T-helper 2 cell (primary cell): ENCODE results near the gene ARPC5.
"Not testable (repeated sequence)": the region's sequence is repeated elsewhere in the genome, so short reads cannot be mapped to it uniquely, and the experiment has no call there.

Experiments
- DNase-seq, 5 experiments: peaks; one replicate each; pipeline versions ENCODE4 v3.0.0 to v3.0.0-alpha.2; 2012 to 2022

ARPC5 gene

GRCh38 chr1:183645531-183645930 is 9.9 kb upstream of the ARPC5 start:
- DNase-seq: no peak

GRCh38 chr1:183642166-183642565 is 6.6 kb upstream of the ARPC5 start:
- DNase-seq: no peak

- DNase-seq: no peak
Measured at GRCh38 chr1:183640193-183640592, 4.6 kb upstream of the ARPC5 start.

GRCh38 chr1:183638649-183639387 is 3.2 kb upstream of the ARPC5 start:
- DNase-seq: no peak

- no peak for DNase-seq
Measured at GRCh38 chr1:183636783-183637182, 1.2 kb upstream of the ARPC5 start.

- no peak for DNase-seq
Measured at GRCh38 chr1:183636334-183636682, 725 bp upstream of the ARPC5 start.

- DNase-seq: no peak
Measured at GRCh38 chr1:183635099-183635605, 431 bp downstream of the ARPC5 start.

GRCh38 chr1:183634429-183635065 is 1.0 kb downstream of the ARPC5 start:
- DNase-seq: peak in 1 of 5 experiments; percentile 27

GRCh38 chr1:183633676-183634343 is 1.8 kb downstream of the ARPC5 start:
- DNase-seq: peak in 3 of 5 experiments; percentile 12 to 84 (median 46)

- DNase-seq: peak in 1 of 5 experiments; percentile 54
Measured at GRCh38 chr1:183632964-183633363, 2.6 kb downstream of the ARPC5 start.

GRCh38 chr1:183632114-183632513 is 3.5 kb downstream of the ARPC5 start:
- DNase-seq: no peak

- DNase-seq: no peak
Measured at GRCh38 chr1:183630748-183631147, 4.8 kb downstream of the ARPC5 start.

- no peak for DNase-seq
Measured at GRCh38 chr1:183628537-183628936, 7.0 kb downstream of the ARPC5 start.

GRCh38 chr1:183626236-183626635 is 9.3 kb downstream of the ARPC5 start:
- not testable (repeated sequence) for DNase-seq

- peak in 2 of 5 experiments; percentile 22 to 69 for DNase-seq
Measured at GRCh38 chr1:183622884-183623785, 12.4 kb downstream of the ARPC5 start.

- no peak for DNase-seq
Measured at GRCh38 chr1:183622013-183622412, 13.6 kb downstream of the ARPC5 start.

GRCh38 chr1:183620311-183620710 is 15.3 kb downstream of the ARPC5 start:
- no peak for DNase-seq

GRCh38 chr1:183619781-183620180 is 15.8 kb downstream of the ARPC5 start:
- no peak for DNase-seq

- not testable (repeated sequence) for DNase-seq
Measured at GRCh38 chr1:183618202-183618601, 17.4 kb downstream of the ARPC5 start.

- not testable (repeated sequence) for DNase-seq
Measured at GRCh38 chr1:183612975-183613374, 22.6 kb downstream of the ARPC5 start.

- DNase-seq: no peak
Measured at GRCh38 chr1:183612407-183612806, 23.2 kb downstream of the ARPC5 start.

- DNase-seq: no peak
Measured at GRCh38 chr1:183611021-183611420, 24.6 kb downstream of the ARPC5 start.
